Uterus (tissue), 2 donors: ENCODE results near the gene PTPRN2.

Source experiments
- POLR2A ChIP-seq, 2 donors: fragments of 450-650 bp; IDR thresholded peaks; one replicate each; pipeline ENCODE4 v1.6.1; 2016; ENCODE audit warnings: antibody characterized with exemption in 2 of 2, mild to moderate bottlenecking in 1 of 2, moderate library complexity in 1 of 2
- TF ChIP-seq, protein P1 (sequence below), 4 experiments: fragments of 200-600 bp in 2 of 4; fragments of 450-650 bp in 2 of 4; sonication (generic) in 2 of 4; IDR thresholded peaks; one replicate each; pipeline ENCODE4 v1.5.1; 2016 to 2019; ENCODE audit warnings: antibody characterized with exemption in 4 of 4, mild to moderate bottlenecking in 2 of 4, moderate library complexity in 1 of 4

DNA sequence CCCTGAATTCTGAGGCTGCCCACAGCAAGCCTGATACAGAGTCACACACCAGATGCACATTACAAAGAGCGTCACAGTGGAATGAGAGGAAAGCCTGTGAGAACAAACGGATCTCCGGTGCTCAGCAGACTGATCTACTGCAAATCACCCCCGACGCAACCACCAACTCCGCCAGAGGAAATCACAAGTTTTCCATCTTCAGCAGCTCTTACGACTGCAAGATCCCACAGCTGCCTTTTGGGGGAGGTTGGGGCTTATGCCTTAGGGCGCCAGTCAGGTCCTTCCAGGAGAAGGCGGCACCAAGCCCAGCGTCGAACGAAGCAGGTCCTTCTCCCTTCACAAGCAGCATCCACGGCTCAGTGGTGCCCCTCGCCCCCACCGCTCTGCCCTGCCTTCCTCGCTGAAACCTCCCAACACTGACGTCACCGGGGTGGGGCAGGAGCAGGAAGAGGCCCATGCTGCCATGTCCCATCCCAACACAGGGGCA lies 32.5 kb downstream of the PTPRN2 start:
- TF ChIP-seq, protein P1, sequence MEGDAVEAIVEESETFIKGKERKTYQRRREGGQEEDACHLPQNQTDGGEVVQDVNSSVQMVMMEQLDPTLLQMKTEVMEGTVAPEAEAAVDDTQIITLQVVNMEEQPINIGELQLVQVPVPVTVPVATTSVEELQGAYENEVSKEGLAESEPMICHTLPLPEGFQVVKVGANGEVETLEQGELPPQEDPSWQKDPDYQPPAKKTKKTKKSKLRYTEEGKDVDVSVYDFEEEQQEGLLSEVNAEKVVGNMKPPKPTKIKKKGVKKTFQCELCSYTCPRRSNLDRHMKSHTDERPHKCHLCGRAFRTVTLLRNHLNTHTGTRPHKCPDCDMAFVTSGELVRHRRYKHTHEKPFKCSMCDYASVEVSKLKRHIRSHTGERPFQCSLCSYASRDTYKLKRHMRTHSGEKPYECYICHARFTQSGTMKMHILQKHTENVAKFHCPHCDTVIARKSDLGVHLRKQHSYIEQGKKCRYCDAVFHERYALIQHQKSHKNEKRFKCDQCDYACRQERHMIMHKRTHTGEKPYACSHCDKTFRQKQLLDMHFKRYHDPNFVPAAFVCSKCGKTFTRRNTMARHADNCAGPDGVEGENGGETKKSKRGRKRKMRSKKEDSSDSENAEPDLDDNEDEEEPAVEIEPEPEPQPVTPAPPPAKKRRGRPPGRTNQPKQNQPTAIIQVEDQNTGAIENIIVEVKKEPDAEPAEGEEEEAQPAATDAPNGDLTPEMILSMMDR (IDR thresholded peaks at IDR 0.05) = no peak
- TF ChIP-seq POLR2A (IDR thresholded peaks at IDR 0.05) = no peak
